ENCODE results near the gene PDCL3. TPM values are rescaled to one million over a fixed set of nuclear protein-coding genes. Genes with fewer than 3 reads are reported as not detected.

The PDCL3 gene
- total RNA-seq, 1 donor from 2014 or later: 20.6 TPM

DNA sequence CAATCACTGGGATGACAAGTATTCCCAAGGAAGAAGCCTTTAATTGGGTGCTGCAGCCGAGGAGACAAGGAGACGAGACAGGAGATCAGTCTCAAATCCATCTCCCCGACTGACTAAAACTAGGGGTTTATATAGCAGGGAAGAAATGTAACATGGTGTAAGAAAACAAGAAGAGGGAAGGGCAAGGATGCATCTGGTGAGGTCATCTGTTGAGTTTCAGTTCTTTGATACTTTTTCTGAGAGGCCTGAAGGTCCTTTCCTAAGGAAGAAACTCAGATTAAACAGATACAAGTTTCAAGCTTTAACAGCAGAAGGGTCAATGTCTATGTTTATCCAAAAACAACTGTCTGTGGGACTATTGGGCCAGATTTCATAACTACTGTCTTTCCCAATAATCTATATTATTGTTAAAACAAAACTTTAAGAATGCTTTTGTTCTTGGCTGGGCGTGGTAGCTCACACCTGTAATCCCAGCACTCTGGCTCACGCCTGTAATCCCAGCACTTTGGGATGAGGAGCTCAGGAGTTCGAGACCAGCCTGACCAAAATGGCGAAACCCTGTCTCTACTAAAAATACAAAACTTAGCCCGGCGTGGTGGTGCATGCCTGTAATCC is 2.5 kb upstream of the PDCL3 start:
- no peak for DNase-seq (ENCODE audit: low read depth)

DNA sequence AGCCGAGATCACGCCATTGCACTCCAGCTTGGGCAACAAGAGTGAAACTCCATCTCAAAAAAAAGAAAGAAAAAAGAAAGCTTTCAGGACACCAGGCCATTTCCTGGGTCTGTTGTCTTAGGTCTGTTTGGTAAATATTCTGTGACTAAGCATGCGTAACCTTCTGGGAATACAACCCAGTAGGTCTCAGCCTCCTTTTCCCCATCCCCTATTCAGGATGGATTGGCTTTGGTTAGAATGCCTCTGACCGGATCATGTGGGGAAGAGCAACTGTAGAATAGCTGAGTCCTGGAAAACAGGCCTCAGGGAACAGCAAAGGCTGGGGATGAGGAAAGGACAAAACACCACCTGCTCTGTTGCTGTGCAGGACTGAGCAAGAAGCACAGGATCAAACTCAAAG is 1.6 kb upstream of the PDCL3 start:
- peak; percentile 91 for DNase-seq (ENCODE audit: low read depth)

DNA sequence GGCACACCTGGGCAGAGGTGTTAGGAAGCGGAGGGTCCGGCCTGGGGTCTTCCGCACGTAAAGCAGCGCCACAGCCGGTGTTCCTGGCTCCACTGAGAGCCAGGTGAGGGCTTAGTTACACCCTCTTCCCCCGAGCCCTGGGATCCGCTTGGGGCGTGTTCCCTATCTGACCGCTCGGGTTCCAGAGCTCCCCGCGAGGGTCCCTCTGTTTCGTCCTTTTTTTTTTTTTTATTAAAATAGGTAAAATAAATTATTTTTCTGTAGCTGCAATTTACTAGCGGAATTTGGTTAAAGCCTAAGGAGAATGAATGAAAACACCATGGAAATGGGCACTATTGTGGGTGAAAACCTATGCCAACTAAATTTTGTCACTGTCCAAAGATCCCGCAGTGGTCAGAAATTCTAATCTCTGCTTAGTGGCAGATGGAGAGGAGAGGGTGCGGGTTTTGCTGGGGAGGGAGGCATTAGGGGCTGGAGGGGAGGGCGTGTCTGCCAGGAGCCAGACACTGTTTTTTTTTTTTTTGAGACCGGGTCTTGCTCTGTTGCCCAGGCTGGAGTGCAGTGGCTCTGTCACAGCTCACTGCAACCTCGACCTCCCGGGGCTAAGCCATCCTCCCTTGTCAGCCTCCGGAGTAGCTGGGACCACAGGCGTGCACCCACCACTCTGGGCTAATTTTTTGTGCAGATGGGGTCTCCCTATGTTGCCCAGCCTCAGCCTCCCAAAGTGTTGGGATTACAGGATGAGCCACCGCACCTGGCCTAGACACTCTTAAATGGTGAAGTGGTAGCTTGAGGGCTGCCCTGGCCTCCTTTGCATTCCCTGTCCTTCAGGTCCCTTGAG is 834 bp downstream of the PDCL3 start:
- no peak for DNase-seq (ENCODE audit: low read depth)

DNA sequence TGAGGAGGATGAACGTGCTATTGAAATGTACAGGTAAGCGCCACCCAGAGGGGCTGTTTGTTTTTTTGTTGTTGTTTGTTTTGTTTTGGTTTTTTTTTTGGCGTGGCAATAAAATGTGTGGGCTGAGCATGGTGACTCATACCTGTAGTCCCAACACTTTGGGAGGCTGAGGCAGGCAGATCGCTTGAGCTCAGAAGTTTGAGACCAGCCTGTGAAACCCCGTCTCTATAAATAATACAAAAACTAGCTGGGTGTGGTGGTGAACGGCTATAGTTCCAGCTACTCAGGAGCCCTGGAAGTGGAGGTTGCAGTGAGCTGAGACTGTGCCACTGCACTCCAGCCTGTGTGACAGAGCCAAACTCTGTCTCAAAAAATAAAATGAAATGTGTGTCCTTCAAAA is 6.2 kb downstream of the PDCL3 start:
- DNase-seq (ENCODE audit: low read depth): no peak

DNA sequence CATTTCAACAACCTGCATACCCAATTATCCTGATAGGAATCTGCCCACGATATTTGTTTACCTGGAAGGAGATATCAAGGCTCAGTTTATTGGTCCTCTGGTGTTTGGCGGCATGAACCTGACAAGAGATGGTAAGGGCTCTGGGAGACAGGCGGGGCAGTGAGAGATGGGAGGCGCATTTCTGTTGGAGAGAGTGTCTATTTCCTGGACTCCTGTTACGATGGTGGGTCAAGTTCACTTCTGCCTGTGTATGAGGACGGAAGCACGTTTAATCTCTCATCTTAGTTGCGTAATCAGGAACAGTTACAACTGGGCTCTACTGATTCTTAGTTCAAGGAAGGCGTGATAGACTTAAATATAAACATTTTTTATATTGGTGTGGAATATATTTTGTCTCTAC is 8.9 kb downstream of the PDCL3 start:
- no peak for DNase-seq (ENCODE audit: low read depth)

DNA sequence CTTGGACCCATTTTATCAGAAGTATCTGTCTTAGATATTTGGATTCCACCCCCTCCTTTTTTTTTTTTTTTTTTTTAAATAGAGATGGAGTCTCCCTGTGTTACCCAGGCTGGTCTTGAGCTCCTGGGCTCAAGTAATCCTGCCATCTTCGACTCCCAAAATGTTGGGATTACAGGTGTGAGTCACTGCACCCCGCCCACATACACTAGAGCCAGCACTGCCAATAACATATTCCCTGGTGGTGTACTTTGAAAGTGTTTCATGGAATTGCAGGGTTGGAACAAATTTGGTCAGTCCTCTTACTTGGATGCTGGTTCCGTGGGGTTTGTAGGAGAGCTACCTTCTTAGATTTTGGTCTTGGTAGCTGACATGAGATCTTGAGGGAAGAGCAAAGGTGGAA is 15.0 kb downstream of the PDCL3 start:
- no peak for DNase-seq (ENCODE audit: low read depth)

DNA sequence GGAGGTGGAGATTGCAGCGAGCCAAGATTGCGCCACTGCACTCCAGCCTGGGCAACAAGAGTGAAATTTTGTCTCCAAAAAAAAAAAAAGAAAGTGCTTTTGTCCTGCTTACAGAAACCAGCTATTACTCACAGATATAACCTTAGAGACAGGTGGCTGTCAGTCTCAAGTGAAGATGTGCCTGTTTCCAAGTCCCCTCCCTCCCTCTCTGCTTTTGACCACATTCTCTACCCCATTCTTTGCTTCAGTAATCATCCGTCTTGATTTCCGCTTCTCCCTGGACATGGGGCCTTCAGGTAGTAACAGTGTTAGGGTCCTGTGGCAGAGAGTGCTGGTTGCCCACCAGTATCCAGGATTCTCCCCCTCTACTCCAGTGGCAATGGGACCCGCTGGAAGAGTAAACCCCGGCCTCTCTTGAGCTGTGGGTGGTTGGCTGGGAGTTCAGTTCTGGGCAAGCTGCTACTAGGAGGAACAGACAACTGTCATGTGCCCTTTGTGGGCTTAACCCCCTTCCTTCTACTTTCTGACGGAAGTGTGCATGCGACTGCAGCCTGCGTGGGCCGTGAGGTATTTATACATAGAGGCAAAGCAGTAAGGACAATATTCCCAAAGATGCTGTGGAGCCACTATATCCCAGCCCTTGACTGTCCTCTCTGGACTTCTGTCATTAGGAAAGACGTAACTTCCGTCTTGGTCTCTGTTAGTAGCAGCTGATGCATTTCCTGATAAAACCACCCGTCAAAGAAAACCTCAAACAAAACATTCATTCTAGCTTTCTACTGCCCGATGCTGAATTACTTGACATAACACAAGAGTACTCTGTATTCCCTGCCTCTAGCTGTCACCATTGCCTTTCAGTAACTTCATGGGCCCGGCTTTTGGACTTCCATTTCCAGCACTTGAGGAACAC is 17.8 kb downstream of the PDCL3 start:
- no peak for DNase-seq (ENCODE audit: low read depth)

DNA sequence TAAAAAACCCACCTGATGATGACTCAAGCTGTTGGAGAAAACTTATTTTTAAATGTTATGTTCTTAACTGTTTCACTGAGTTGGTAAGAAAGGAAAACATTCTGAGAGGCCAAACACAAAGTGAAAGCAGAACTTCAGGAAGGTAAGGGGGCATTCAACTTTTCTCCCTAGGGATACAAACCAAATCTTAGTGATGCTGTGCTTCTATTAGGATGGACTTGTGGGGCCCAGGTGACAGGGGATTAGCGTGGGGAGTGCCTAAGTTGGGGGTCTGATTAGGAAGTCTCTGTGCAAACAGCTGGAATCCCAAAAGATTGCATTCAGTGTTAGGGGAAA is 18.5 kb downstream of the PDCL3 start:
- DNase-seq (ENCODE audit: low read depth): no peak

DNA sequence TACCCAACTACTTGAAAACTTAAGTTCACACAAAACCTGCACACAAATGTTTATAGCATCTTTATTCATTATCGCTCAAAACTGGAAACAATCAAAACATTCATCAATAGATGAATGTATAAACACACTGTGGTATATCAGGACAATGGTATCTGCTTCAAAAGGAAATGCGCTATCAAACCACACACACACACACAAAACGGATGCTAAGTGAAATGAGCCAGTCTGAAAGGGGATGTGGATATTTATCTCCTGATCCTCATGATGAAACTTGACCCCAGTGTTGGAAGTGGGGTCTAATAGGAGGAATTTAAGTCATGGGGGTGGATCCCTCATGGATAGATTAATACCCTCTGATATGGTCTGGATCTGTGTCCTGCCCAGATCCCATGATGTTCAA is 22.0 kb downstream of the PDCL3 start:
- no peak for DNase-seq (ENCODE audit: low read depth)

DNA sequence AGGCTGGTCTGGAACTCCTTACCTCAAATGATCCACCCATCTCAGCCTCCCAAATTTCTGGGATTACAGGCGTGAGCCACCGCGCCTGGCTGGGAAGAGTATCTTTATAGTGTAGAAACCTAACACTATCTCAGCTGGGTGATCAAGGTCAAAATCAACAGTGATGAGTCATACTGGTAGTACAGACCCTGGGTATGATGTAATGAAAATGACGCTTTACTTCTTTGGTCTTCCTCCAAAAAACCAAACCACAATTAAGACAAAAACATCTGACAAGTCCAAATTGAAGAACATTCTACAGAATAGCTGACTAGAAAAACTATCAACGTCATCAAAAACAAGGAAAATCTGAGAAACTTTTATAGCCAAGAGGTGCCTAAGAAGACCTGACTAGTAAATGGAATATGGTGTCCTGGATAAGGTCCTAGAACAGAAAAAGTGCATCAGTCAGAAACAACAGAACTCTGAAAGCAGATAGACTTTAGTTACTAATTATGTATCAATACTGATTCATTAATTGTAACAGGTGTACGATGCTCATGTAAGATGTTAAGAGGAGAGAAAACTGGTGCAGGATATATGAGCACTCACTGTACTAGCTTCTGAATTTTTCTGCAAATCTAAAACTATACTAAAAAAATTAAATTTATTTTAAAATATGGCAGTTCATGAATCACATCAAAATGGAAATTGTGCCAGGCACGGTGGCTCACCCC is 25.4 kb downstream of the PDCL3 start:
- peak; percentile 73 for DNase-seq (ENCODE audit: low read depth)

DNA sequence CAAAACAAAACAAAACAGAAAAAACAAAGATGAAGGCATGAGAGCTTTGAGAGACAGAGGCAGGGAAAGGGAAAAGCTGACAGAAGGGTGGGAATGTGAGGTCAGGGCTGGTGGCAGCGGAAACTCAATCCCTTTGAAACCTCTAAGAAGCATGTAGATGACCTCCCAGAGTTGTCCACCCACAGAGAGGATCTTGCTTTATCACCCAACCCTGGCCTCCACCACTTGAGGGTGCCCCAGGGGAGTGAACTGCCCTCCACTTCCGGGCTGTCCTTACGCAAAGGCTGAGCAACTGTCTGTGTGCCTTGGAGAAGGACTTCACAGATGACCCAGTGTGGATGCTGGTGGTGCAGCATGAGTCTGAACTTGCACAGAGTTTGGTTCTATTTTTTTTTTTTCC is 26.7 kb downstream of the PDCL3 start:
- no peak for DNase-seq (ENCODE audit: low read depth)

DNA sequence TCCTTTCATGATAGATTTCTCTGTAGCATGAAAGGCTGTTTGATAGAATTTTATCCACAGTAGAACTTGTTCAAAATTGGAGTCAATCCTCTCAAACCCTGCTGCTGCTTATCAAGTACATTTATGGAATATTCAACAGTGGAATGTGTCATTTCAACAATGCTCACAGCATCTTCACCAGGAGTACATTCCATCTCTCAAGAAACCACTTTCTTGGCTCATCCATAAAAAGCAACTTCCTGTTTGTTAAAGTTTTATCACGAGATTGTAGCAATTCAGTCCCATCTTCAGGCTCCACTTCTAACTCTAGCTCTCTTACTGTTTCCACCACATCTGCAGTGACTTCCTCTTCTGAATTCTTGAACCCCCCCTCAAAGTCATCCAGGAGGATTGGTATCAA is 29.4 kb downstream of the PDCL3 start:
- DNase-seq (ENCODE audit: low read depth): no peak

DNA sequence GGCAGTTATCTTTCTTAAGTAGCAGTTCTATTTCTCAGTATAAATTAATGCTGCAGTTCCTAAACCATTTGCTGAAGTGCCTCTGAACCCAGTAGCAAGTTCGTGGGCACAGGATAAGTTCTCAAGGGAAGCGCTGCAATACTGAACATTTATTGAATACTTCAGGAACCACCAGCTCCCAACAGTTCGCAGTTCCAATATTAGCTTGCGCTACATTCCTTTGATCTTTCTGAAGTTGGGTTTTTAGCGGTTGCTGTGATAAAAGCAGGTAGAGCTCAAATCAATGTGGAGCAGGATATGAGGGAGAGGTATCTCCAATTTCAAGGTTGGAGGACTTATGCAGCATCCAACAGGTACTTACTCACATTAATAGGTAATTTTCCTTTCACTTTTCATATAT is 33.7 kb downstream of the PDCL3 start:
- no peak for DNase-seq (ENCODE audit: low read depth)

DNA sequence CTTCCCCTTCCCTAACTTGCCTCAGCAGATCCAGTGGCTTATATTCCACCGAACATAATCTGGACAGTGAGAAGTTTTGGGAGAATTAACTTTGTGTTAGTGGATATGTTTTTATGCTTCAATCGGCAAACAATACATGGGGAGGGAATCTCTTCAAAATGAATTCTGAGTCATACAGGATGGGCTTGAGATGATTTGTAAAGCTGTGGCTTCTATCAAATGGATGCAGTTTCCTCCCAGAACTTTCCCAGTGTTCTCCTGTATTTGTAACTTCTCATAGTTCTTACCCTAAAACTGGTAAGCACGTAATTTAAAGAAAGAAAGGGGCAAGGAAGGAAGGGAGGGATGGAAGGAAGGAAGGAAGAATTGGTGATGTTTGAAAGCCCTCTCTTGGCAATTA is 36.8 kb downstream of the PDCL3 start:
- DNase-seq (ENCODE audit: low read depth): no peak

DNA sequence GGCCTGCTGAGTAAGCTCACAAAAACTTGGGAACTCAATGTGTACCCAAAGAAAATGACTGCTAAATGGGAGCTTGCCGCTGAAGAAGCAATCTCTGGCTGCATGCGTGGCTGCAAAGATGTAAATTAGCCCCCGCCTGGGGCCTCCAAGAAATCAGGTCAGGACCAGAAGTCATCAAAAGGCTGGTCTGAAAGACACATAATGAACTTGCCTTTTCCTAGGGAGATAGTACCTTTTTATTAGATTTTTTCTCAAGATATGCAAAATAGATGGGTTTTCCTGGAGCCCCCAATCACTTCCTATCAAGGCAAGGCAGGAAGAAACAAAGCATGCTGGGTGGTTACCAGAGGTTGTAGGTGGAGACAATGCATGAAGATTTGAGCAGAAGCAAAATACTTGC is 38.9 kb downstream of the PDCL3 start:
- DNase-seq (ENCODE audit: low read depth): no peak

DNA sequence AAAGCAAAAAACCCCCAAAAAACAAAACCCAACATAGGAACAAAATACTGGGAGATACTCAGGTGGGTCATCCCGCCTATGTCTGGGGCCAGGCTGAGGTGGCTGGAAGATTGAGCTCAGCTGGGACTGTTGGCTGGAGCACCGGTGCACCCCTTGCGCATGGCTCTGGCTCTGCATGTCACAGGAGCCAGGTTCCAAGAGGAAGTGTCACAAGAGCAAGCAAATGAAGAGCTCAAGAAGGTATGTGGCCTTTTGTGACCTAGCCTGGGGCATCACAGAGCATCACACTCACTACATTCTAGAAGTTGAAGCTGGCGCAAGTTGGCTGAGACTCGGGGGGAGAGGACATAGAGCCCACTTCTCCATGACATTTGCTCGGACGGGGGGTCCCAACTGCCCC is 40.6 kb downstream of the PDCL3 start:
- no peak for DNase-seq (ENCODE audit: low read depth)

DNA sequence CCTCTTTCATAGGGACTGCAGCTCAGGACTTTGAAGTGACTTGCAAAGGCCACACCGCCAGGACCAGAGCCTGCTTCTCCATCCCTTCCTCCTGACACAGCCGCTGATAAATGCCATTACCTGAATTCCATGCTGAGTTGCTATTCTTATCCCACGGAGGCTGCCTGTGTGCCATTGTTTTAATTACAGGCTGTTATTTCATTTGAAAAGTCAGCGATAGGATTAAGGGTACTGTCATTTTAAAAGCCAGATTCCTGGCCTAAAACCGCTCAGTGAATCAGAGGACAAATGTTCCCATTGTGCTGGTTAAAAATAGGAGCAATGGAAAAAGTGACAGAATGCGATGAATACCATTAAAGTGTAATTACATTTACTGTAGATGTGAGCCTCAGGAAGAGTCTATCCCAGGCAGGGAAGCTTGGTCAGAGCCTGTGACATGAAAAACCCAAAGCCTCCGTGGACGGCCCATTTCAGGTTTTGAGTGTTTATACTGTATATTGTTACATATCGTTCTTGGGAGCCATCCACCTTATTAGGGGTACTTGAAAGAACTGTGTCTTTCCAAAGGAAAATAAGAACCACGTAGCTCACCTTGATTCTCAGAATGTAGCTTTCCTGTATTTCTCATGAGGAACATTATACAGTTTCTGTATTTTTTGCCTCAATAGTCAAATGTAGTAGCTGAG is 41.3 kb downstream of the PDCL3 start:
- no peak for DNase-seq (ENCODE audit: low read depth)

DNA sequence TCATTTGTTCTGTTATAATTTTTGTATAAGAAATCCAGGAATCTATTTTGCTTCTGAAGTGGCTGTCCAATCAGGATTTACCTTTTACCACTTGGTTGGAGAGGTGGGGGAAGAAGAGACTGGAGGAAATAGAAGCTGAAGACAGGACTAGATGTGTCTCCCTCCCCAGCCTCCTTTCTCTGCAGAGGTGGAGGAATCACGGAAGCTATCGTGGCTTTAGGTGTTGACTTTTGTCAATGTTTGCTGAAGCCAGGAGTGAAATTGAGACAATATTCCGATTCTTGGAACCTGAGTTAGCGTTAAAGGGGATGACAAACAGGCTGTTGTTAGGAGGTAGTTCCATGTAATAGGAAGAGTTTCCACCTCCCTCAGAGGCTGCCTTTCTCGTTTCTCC is 43.5 kb downstream of the PDCL3 start:
- DNase-seq (ENCODE audit: low read depth): no peak

DNA sequence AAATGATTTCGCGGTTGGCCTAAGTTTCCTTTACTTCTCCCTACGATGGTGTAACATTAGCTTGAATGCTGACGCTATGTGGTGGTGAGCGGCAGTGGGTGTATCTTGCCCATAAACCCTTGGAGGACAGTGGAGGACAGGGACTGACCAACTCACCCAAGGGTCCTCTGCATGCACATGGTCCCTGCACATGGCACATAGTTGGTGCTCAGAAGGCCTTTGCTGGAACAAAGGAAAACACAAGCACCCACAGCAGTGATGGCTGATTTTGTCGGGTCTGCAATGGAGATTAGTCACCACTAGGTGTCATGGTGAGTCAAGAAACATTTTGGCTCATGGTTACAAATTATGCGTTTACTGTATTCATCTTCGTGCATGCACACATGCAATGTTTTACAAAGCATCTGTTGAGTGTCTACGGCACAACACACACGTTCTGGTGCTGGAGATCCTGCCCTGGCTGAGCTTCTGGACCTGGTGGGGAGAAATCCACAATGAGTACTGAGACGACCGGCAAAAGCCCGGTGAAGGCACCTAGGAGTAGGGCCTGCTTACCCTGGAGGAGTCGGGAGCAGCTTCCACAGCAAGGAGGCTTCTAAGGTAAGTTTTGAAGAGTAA is 44.0 kb downstream of the PDCL3 start:
- DNase-seq (ENCODE audit: low read depth): peak; percentile 26

DNA sequence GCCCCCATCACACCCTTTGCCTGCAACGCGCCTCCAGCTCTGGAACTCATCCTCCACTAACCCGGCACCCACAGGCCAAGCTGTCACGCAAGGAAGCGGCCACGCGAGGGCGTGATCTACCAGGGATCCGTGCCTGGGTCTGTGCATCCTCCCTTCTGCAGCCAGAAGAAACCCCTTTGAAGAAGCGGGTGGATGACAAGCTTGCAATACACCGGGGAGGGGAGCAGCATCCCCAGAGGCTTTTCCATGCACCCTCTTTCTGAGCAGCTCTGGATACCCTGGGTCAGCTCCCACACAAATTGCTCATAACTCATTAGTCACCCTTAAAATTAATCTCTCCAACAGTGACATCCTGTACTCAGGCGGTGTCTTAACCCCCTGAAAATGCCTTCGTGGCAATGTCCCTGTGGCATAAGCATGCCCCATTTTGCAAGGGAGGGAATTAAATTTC is 47.6 kb downstream of the PDCL3 start:
- DNase-seq (ENCODE audit: low read depth): peak; percentile 8
